Transverse colon (tissue), 4 donors: ENCODE data around the gene CHPT1. TPM values are rescaled to one million over a fixed set of nuclear protein-coding genes. Genes with fewer than 3 reads are reported as not detected.

Experiments
- DNase-seq: peaks from one replicate; pipeline ENCODE4 v3.0.0-alpha.2; 2019
- H3K27ac ChIP-seq, 4 donors: fragments of 200-600 bp; sonication (generic); 2 replicates each; pipeline ENCODE4 v1.5.1; 2016 to 2018; ENCODE audit warnings: inconsistent platforms in 4 of 4
- H3K27me3 ChIP-seq: fragments of 200-600 bp; sonication (generic); 2 replicates; pipeline ENCODE4 v1.5.1; 2017; ENCODE audit warnings: inconsistent platforms
- H3K36me3 ChIP-seq, 4 donors: fragments of 200-600 bp; sonication (generic); 2 replicates each; pipeline ENCODE4 v1.5.1; 2017 to 2019; ENCODE audit warnings: inconsistent platforms in 4 of 4
- H3K4me1 ChIP-seq, 4 donors: fragments of 200-600 bp; sonication (generic); 2 replicates each; pipeline ENCODE4 v1.5.1; 2017 to 2020; ENCODE audit warnings: inconsistent platforms in 4 of 4
- H3K4me3 ChIP-seq, 4 donors: fragments of 200-600 bp; sonication (generic); 1 replicate in 1 of 4; 2 replicates in 3 of 4; pipeline versions ENCODE4 v1.5.1 to v1.6.1; 2017 to 2019; ENCODE audit warnings: inconsistent platforms in 4 of 4
- H3K9me3 ChIP-seq, 2 donors: fragments of 200-600 bp; sonication (generic); 2 replicates each; pipeline ENCODE4 v1.5.1; 2017 to 2019; ENCODE audit warnings: inconsistent platforms in 2 of 2
- EP300 ChIP-seq: sonication (generic); formaldehyde crosslinking; IDR thresholded peaks from one replicate; pipeline ENCODE4 v1.6.1; 2017; ENCODE audit warnings: antibody characterized with exemption, low read depth
- POLR2A ChIP-seq: fragments of 450-650 bp; IDR thresholded peaks from one replicate; pipeline ENCODE4 v1.6.1; 2016; ENCODE audit warnings: antibody characterized with exemption, mild to moderate bottlenecking, moderate library complexity
- POLR2AphosphoS5 ChIP-seq, 3 donors: sonication (generic); formaldehyde crosslinking; IDR thresholded peaks; one replicate each; pipeline ENCODE4 v1.6.1; 2016; ENCODE audit warnings: antibody characterized with exemption in 3 of 3
- WGBS, 2 donors: methylation state at CpG; one replicate each; pipeline ENCODE4 v1.1.5; 2018; ENCODE audit warnings: low coverage in 1 of 2; 5-methylcytosine and 5-hydroxymethylcytosine counted together
- in situ Hi-C, 4 donors: fragments of 200-750 bp; cut with MboI; loops; one replicate each; pipeline versions ENCODE4 v1.15.0 to v1.15.1; 2017; ENCODE audit warnings: low sequenced_read_pairs in 3 of 4, low pct_ligation_motif_present in 1 of 4, low pct_unique_long_range_greater_than_20kb in 1 of 4
- intact Hi-C: fragments of 100-400 bp; cut with DNase I; formaldehyde crosslinking; loops from one replicate; pipeline ENCODE4 v1.15.1; 2023; ENCODE audit warnings: low total_unique reads
- total RNA-seq, 4 donors: library from RNA; depleted of rRNA; stranded (reverse); fragments of >200 nt; gene quantifications; one replicate each; pipeline ENCODE4 v1.1.0, GENCODE V29; 2016
- TF ChIP-seq, protein P1 (sequence below), 5 experiments: fragments of 200-600 bp in 3 of 5; fragments of 450-650 bp in 2 of 5; sonication (generic) in 3 of 5; IDR thresholded peaks; 1 replicate in 2 of 5; 2 replicates in 3 of 5; pipeline ENCODE4 v1.5.1; 2016 to 2017; ENCODE audit warnings: antibody characterized with exemption in 5 of 5, inconsistent platforms in 3 of 5, mild to moderate bottlenecking in 2 of 5, moderate library complexity in 1 of 5

Gene CHPT1
- total RNA-seq, 4 donors from 2014 or later, result 114 to 215 (median 138) TPM

DNA sequence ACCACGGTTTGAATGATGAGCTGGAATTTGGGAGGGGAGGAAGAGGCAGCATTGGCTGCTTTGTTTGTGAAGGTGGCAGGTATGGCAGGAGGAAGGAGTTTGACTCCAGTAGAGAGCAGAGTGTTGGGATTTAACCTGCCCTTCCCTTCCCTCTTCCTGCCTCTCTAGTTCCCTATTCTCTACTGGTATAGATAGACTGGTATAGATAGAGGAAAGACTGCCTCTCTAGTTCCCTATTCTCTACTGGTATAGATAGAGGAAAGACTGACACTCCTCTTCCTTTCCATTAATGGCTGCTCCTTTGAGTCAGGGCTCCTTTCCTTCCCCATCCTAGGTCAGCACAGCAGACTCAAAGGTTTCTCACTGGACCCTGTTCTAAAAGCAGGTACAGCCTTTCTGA lies 50.3 kb downstream of the CHPT1 start:
- Histone ChIP-seq H3K4me1 (no peaks in the 10 kb centered on the region), H3K27me3 (no peaks in the 10 kb centered on the region), H3K27ac (no peak overlapping the region), H3K36me3 (peaks cover 0 to 63% (median 18%) of the 10 kb centered on the region in 4 donors), H3K9me3 (no peaks in the 10 kb centered on the region), H3K4me3 (no peak overlapping the region)
- TF ChIP-seq, protein P1, sequence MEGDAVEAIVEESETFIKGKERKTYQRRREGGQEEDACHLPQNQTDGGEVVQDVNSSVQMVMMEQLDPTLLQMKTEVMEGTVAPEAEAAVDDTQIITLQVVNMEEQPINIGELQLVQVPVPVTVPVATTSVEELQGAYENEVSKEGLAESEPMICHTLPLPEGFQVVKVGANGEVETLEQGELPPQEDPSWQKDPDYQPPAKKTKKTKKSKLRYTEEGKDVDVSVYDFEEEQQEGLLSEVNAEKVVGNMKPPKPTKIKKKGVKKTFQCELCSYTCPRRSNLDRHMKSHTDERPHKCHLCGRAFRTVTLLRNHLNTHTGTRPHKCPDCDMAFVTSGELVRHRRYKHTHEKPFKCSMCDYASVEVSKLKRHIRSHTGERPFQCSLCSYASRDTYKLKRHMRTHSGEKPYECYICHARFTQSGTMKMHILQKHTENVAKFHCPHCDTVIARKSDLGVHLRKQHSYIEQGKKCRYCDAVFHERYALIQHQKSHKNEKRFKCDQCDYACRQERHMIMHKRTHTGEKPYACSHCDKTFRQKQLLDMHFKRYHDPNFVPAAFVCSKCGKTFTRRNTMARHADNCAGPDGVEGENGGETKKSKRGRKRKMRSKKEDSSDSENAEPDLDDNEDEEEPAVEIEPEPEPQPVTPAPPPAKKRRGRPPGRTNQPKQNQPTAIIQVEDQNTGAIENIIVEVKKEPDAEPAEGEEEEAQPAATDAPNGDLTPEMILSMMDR (IDR thresholded peaks at IDR 0.05), result no peak
- 88% methylated on average over 1 of the region's 1 CpG; no CpG with 5 or more reads in 1 of the 2 donors for WGBS, 2 donors
- in situ Hi-C loops, result no loop called here
- intact Hi-C loops, result no loop called here
- DNase-seq, result no peak

DNA sequence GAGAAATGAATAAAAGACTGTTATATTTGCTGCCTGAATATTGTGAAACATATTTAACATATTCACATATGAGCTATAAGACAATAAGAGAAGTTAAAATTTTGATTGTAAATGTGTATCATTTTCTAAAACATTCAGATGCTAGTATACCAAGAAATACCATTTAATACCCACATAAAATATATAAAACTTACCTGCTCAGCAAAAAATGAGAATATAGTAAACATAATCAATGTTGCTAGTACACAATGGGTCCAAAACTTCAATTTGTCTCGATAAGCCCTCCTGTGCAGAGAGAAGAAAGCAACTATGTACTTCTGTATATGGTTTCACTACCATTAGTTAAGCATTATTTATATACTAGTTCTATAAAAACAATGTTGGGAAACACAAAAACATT lies 51.5 kb downstream of the CHPT1 start:
- no peak overlapping the region for H3K4me3 ChIP-seq
- H3K27me3 ChIP-seq, result no peaks in the 10 kb centered on the region
- H3K36me3 ChIP-seq, result peaks cover 0 to 62% (median 22%) of the 10 kb centered on the region in 4 donors
- in situ Hi-C loops (no loop called here), intact Hi-C loops (no loop called here)
- DNase-seq, result no peak
- H3K27ac ChIP-seq, result no peak overlapping the region
- 89 to 100% methylated on average over 1 of the region's 1 CpG for WGBS, 2 donors
- H3K4me1 ChIP-seq, result no peaks in the 10 kb centered on the region
- no peaks in the 10 kb centered on the region for H3K9me3 ChIP-seq
- TF ChIP-seq POLR2A (no peak), EP300 (no peak), POLR2AphosphoS5 (IDR thresholded peaks at IDR 0.05) (no peak)
- TF ChIP-seq, protein P1 (IDR thresholded peaks at IDR 0.05), result no peak

DNA sequence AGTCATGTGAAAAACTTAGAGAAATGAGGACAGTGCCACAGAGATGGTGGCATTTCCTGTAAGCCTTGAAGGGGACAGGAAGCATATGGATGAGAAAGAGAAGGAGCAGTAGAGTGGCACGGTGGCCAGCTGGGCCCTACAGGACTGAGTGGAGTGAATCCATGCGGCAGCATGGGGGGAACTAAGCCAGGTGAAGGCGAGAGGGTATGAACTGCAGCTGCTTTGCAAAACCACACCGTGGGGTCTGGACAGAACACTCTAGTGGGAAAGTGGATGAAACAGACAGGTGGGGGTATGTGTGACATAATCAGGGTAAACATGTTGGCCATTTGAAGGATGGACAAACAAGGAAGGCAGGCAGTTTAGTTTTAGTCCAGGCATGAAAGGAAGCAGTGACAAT lies 52.2 kb downstream of the CHPT1 start:
- no peak overlapping the region for H3K27ac ChIP-seq
- in situ Hi-C loops (loop anchor here in 2 of 4 donors (25.0 kb wide), 2 partner anchors 187 to 337 kb away; partner anchors contain the start of gene ARL1 (in 2 of the 2)), intact Hi-C loops (no loop called here)
- H3K4me3 ChIP-seq, result no peak overlapping the region
- peaks cover 0 to 57% (median 20%) of the 10 kb centered on the region in 4 donors for H3K36me3 ChIP-seq
- TF ChIP-seq POLR2A, result no peak
- TF ChIP-seq, protein P1 (IDR thresholded peaks at IDR 0.05), result no peak
- TF ChIP-seq POLR2AphosphoS5 (IDR thresholded peaks at IDR 0.05), result no peak
- no peak for TF ChIP-seq EP300
- no peak for DNase-seq
- H3K9me3 ChIP-seq, result no peaks in the 10 kb centered on the region
- H3K4me1 ChIP-seq, result no peaks in the 10 kb centered on the region
- WGBS, 2 donors, result 82 to 87% methylated on average over 4 of the region's 4 CpGs
- H3K27me3 ChIP-seq, result no peaks in the 10 kb centered on the region

DNA sequence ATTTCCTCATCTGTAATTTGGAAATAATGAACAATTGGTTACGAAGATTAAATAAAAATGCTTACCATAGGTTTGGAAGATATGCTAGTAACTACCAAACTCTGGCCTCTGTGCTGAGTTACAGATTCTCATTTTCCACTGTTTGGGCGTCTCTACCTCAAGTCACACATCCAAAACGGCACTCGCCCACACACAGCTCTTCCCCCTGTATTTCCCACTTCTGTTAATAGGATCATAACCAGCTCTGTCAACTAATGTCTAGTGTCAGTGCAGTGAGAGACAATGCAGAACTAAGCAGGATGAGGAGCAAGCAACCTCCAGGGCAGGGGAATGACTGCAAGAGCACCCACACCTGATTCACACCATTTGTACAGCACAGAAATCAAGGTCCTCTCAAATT lies 52.7 kb downstream of the CHPT1 start:
- no peak overlapping the region for H3K27ac ChIP-seq
- H3K36me3 ChIP-seq, result peaks cover 0 to 52% (median 20%) of the 10 kb centered on the region in 4 donors
- H3K9me3 ChIP-seq, result no peaks in the 10 kb centered on the region
- no peaks in the 10 kb centered on the region for H3K4me1 ChIP-seq
- intact Hi-C loops, result no loop called here
- no peak for DNase-seq
- no peak overlapping the region for H3K4me3 ChIP-seq
- TF ChIP-seq, protein P1 (IDR thresholded peaks at IDR 0.05), result no peak
- TF ChIP-seq EP300, result no peak
- no peak for TF ChIP-seq POLR2A
- TF ChIP-seq POLR2AphosphoS5 (IDR thresholded peaks at IDR 0.05), result no peak
- in situ Hi-C loops, result loop anchor here in 2 of 4 donors (25.0 kb wide), 2 partner anchors 188 to 338 kb away; partner anchors contain the start of gene ARL1 (in 2 of the 2)
- no peaks in the 10 kb centered on the region for H3K27me3 ChIP-seq
- WGBS, 2 donors, result 94 to 100% methylated on average over 2 to 4 of the region's 4 CpGs
